Trophoblast cell (in vitro differentiated cells and primary cell): ENCODE data around the gene UBL7.
A peak's percentile ranks its signal among the peaks of the same experiment; 100 is the strongest.

Experiments used
- DNase-seq, 2 donors: peaks; one replicate each; pipeline ENCODE4 v3.0.0-alpha.2; 2016
- H2AFZ ChIP-seq: 2 replicates; pipeline ENCODE4 v1.6.1; 2013; ENCODE audit warnings: low read length, moderate library complexity, mild to moderate bottlenecking; ENCODE audit not compliant: insufficient read depth, poor library complexity
- H2AK5ac ChIP-seq: 2 replicates; pipeline ENCODE4 v1.6.1; 2013; ENCODE audit warnings: mild to moderate bottlenecking, low read length
- H2BK120ac ChIP-seq: 2 replicates; pipeline ENCODE4 v1.6.1; 2013; ENCODE audit warnings: low read length, mild to moderate bottlenecking, moderate library complexity; ENCODE audit not compliant: insufficient read depth, poor library complexity
- H2BK12ac ChIP-seq: 2 replicates; pipeline ENCODE4 v1.6.1; 2013; ENCODE audit warnings: mild to moderate bottlenecking, low read length, moderate library complexity
- H2BK5ac ChIP-seq: 2 replicates; pipeline ENCODE4 v1.6.1; 2013; ENCODE audit warnings: low read length, low read depth, moderate library complexity, mild to moderate bottlenecking; ENCODE audit not compliant: poor library complexity
- H3K14ac ChIP-seq: 2 replicates; pipeline ENCODE4 v1.6.1; 2013; ENCODE audit warnings: mild to moderate bottlenecking, low read length
- H3K18ac ChIP-seq: 2 replicates; pipeline ENCODE4 v1.6.1; 2013; ENCODE audit warnings: mild to moderate bottlenecking, low read length
- H3K23ac ChIP-seq: 2 replicates; pipeline ENCODE4 v1.6.1; 2013; ENCODE audit warnings: low read length
- H3K27ac ChIP-seq: 2 replicates; pipeline ENCODE4 v1.5.1; 2013; ENCODE audit warnings: low read depth, mild to moderate bottlenecking, inconsistent platforms, low read length, moderate library complexity
- H3K27me3 ChIP-seq: 2 replicates; pipeline ENCODE4 v1.6.1; 2013; ENCODE audit warnings: inconsistent platforms, mild to moderate bottlenecking, low read length, moderate library complexity; ENCODE audit not compliant: insufficient read depth
- H3K36me3 ChIP-seq, 2 experiments: 1 replicate in 1 of 2; 2 replicates in 1 of 2; pipeline ENCODE4 v1.6.1; 2013; ENCODE audit warnings: low read length in 2 of 2, mild to moderate bottlenecking in 2 of 2, moderate library complexity in 1 of 2; ENCODE audit not compliant: insufficient read depth in 2 of 2, control insufficient read depth in 1 of 2
- H3K4ac ChIP-seq: 2 replicates; pipeline ENCODE4 v1.6.1; 2013; ENCODE audit warnings: low read depth, mild to moderate bottlenecking, low read length, moderate library complexity
- H3K4me1 ChIP-seq, 2 experiments: 1 replicate in 1 of 2; 2 replicates in 1 of 2; pipeline ENCODE4 v1.6.1; 2013; ENCODE audit warnings: low read length in 2 of 2, mild to moderate bottlenecking in 2 of 2, moderate library complexity in 1 of 2; ENCODE audit not compliant: insufficient read depth in 2 of 2, control insufficient read depth in 1 of 2
- H3K4me2 ChIP-seq: 2 replicates; pipeline ENCODE4 v1.6.1; 2013; ENCODE audit warnings: inconsistent platforms, mild to moderate bottlenecking, low read length, moderate library complexity
- H3K4me3 ChIP-seq: 2 replicates; pipeline ENCODE4 v1.5.1; 2013; ENCODE audit warnings: mild to moderate bottlenecking, low read depth, low read length, inconsistent platforms
- H3K79me1 ChIP-seq: one replicate; pipeline ENCODE4 v1.6.1; 2013; ENCODE audit warnings: low read length
- H3K79me2 ChIP-seq: 2 replicates; pipeline ENCODE4 v1.6.1; 2013; ENCODE audit warnings: low read length, mild to moderate bottlenecking; ENCODE audit not compliant: control insufficient read depth, insufficient read depth, poor library complexity
- H3K9ac ChIP-seq: 2 replicates; pipeline ENCODE4 v1.6.1; 2013; ENCODE audit warnings: mild to moderate bottlenecking, low read length
- H3K9me3 ChIP-seq: 2 replicates; pipeline ENCODE4 v1.6.1; 2013; ENCODE audit warnings: low read depth, mild to moderate bottlenecking, control low read depth, inconsistent platforms, low read length; ENCODE audit not compliant: insufficient read depth
- H4K12ac ChIP-seq: 2 replicates; pipeline ENCODE4 v1.6.1; 2013; ENCODE audit warnings: low read depth, mild to moderate bottlenecking, low read length, moderate library complexity
- H4K8ac ChIP-seq: 2 replicates; pipeline ENCODE4 v1.6.1; 2013; ENCODE audit warnings: low read depth, mild to moderate bottlenecking, low read length, moderate library complexity
- H4K91ac ChIP-seq: one replicate; pipeline ENCODE4 v1.6.1; 2013; ENCODE audit warnings: low read depth, mild to moderate bottlenecking, low read length, moderate library complexity
- WGBS: extraction: QIAGEN DNeasy Blood & Tissue Kit; methylation state at CpG from one replicate; pipeline ENCODE4 v1.1.7; 2013; ENCODE audit warnings: missing lambda C conversion rate; ENCODE audit not compliant: insufficient read length, insufficient coverage; ENCODE audit errors: extremely low coverage; 5-methylcytosine and 5-hydroxymethylcytosine counted together

The UBL7 gene

DNA sequence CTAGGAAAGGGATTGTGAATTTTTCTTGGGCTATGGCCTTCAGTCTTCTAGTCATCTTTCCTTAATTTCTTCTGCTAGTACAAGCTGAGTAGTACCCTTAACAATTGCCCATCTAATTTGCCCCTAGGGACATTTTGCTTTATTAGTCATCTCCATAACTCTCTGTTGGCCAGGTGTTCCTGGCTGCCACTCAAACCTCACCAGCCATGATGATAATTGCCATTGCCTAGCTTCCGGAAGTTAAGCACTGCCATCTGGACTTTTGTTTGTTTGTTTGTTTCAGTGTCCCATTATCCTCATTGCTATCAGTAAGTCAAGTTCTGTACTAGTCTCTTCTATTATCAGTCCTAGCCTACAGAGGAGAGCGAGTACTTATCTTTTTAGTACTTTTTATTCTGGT, 36.6 kb upstream of the UBL7 start:
- H3K4me1 ChIP-seq: no peaks in the 10 kb centered on the region
- no peak overlapping the region for H2AK5ac ChIP-seq
- H3K27me3 ChIP-seq: no peaks in the 10 kb centered on the region
- H3K79me2 ChIP-seq: no peaks in the 10 kb centered on the region
- H3K4me3 ChIP-seq: no peak overlapping the region
- WGBS: no CpG with 5 or more reads among the region's 2 CpGs
- no peak overlapping the region for H3K23ac ChIP-seq
- H3K79me1 ChIP-seq: no peaks in the 10 kb centered on the region
- no peak overlapping the region for H4K12ac ChIP-seq
- no peak overlapping the region for H3K14ac ChIP-seq
- H4K91ac ChIP-seq: no peak overlapping the region
- H3K9ac ChIP-seq: no peak overlapping the region
- H3K4ac ChIP-seq: no peak overlapping the region
- no peak overlapping the region for H3K4me2 ChIP-seq
- peak; percentile 86 to 98 for DNase-seq
- no peak overlapping the region for H3K27ac ChIP-seq
- no peak overlapping the region for H3K18ac ChIP-seq
- H2BK12ac ChIP-seq: no peak overlapping the region
- H3K36me3 ChIP-seq: no peaks in the 10 kb centered on the region
- H2BK5ac ChIP-seq: no peak overlapping the region
- H2BK120ac ChIP-seq: no peak overlapping the region
- H2AFZ ChIP-seq: no peak overlapping the region
- H3K9me3 ChIP-seq: no peaks in the 10 kb centered on the region
- H4K8ac ChIP-seq: no peak overlapping the region

DNA sequence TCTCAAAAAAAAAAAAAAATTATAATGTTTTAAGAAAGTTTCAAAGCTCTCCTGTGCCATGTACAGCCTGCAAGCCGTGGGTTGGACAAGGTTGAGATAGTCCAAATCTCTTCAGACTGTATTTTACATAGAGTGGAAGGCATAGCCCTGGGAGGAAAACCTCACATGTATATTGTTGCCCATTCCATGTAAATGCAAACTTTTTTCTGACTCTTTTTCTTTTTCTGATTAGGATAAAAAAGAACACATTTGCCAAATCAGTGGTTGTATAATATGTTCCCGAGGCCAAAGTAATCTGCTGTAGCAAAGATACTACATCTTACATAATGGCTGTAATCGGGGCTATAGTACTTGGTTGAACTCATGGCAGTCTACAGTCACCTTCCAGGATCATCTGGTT, 35.7 kb upstream of the UBL7 start:
- peaks cover 0 to 2% of the 10 kb centered on the region in 2 experiments for H3K36me3 ChIP-seq
- H3K4me1 ChIP-seq: no peaks in the 10 kb centered on the region
- no peak overlapping the region for H3K18ac ChIP-seq
- no peaks in the 10 kb centered on the region for H3K27me3 ChIP-seq
- H2BK12ac ChIP-seq: no peak overlapping the region
- no peak overlapping the region for H4K91ac ChIP-seq
- no peak overlapping the region for H3K4me3 ChIP-seq
- H2BK5ac ChIP-seq: no peak overlapping the region
- H2AK5ac ChIP-seq: no peak overlapping the region
- H3K9me3 ChIP-seq: no peaks in the 10 kb centered on the region
- DNase-seq: no peak
- H2BK120ac ChIP-seq: no peak overlapping the region
- H3K79me2 ChIP-seq: no peaks in the 10 kb centered on the region
- H2AFZ ChIP-seq: no peak overlapping the region
- no peak overlapping the region for H3K23ac ChIP-seq
- H4K12ac ChIP-seq: no peak overlapping the region
- no peak overlapping the region for H3K27ac ChIP-seq
- WGBS: no CpG with 5 or more reads among the region's 3 CpGs
- no peak overlapping the region for H4K8ac ChIP-seq
- no peak overlapping the region for H3K4me2 ChIP-seq
- no peak overlapping the region for H3K4ac ChIP-seq
- H3K79me1 ChIP-seq: no peaks in the 10 kb centered on the region
- H3K14ac ChIP-seq: no peak overlapping the region
- H3K9ac ChIP-seq: no peak overlapping the region

DNA sequence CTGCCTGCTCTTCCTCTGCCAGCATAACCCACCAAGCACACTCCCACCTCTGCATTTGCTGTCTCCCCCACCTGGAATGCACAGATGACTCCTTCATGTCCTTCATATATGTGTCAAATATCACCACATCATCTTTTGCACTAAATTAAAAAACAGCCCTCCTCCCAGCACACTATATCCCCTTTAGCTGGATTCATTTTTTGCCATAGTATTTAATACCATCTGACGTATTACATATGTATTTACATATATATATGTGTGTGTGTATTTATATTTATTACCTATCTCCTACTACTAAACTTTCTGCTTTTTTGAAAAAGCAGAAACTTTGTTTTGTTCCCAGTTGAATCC, 29.4 kb upstream of the UBL7 start:
- Histone ChIP-seq H3K14ac (no peak overlapping the region), H3K79me1 (no peaks in the 10 kb centered on the region), H2BK12ac (no peak overlapping the region), H4K91ac (no peak overlapping the region), H4K8ac (no peak overlapping the region), H3K4ac (no peak overlapping the region), H4K12ac (no peak overlapping the region), H3K79me2 (no peaks in the 10 kb centered on the region), H3K27ac (peak overlapping the region; percentile 3), H2BK120ac (peak overlapping the region; percentile 19), H3K23ac (no peak overlapping the region), H3K4me3 (no peak overlapping the region), H2AFZ (no peak overlapping the region), H2BK5ac (no peak overlapping the region), H2AK5ac (no peak overlapping the region), H3K9me3 (no peaks in the 10 kb centered on the region), H3K27me3 (no peaks in the 10 kb centered on the region), H3K4me1 (peaks cover 0 to 6% of the 10 kb centered on the region in 2 experiments), H3K4me2 (peak overlapping the region; percentile 10), H3K18ac (no peak overlapping the region), H3K36me3 (peaks cover 2% of the 10 kb centered on the region in 2 experiments), H3K9ac (peak overlapping the region; percentile 54)
- DNase-seq: no peak
- no CpG with 5 or more reads among the region's 1 CpG for WGBS

DNA sequence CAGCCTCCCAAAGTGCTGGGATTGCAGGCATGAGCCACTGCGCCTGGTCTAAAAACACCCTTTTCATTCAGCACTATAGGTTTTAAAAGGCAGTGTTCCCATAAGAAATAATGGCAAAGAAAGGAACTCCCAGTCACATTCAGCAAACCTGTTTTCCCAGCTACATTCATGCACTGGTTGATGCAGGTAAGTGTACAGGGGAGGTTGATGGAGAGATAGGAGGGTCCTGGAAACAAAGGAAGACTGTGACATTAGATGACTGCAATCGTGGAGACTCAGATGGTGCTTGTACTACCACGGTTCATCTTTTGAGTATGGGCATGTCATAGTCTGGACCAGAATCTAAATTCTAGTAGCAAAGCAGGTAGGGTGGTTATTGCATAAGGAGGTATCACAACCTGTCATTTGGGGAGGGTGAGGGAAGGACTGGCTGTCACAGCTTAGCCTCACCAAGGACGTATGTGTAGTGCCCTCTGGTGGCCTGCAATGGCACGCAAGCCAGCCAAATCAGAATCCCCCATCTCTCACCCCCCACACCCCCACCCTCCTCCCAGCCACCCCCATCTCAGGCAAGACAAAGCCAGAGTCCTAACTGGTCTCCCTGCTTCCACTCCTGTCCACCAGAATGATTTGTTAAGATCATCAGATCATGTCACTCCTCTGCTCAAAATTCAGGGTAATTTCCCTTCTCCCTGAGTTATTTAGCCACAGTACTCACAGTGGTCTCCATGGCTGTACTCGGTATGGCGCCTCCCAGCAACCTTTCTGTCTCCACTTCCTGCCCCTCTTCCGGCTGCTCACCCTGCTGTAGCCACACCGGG, 28.8 kb upstream of the UBL7 start:
- WGBS: no CpG with 5 or more reads among the region's 9 CpGs
- peak overlapping the region; percentile 30 for H3K27ac ChIP-seq

More for the DNA sequence above, 28.8 kb upstream of the UBL7 start:
- Histone ChIP-seq H2AFZ (no peak overlapping the region), H3K14ac (no peak overlapping the region), H3K9ac (peak overlapping the region; percentile 54), H3K23ac (no peak overlapping the region), H3K18ac (no peak overlapping the region), H3K79me2 (no peaks in the 10 kb centered on the region), H3K36me3 (peaks cover 2% of the 10 kb centered on the region in 2 experiments), H2AK5ac (no peak overlapping the region), H3K79me1 (no peaks in the 10 kb centered on the region), H3K4me3 (no peak overlapping the region), H4K8ac (no peak overlapping the region), H2BK120ac (peak overlapping the region; percentile 19), H3K4me2 (peak overlapping the region; percentile 10), H4K91ac (peak overlapping the region; percentile 15), H2BK5ac (no peak overlapping the region), H3K4ac (no peak overlapping the region), H4K12ac (no peak overlapping the region), H3K9me3 (no peaks in the 10 kb centered on the region), H3K4me1 (peaks cover 0 to 6% of the 10 kb centered on the region in 2 experiments), H2BK12ac (peak overlapping the region; percentile 29), H3K27me3 (no peaks in the 10 kb centered on the region)
- peak; percentile 56 to 81 for DNase-seq
